ENCODE measurements around the gene HAVCR2.

Gene HAVCR2

DNA sequence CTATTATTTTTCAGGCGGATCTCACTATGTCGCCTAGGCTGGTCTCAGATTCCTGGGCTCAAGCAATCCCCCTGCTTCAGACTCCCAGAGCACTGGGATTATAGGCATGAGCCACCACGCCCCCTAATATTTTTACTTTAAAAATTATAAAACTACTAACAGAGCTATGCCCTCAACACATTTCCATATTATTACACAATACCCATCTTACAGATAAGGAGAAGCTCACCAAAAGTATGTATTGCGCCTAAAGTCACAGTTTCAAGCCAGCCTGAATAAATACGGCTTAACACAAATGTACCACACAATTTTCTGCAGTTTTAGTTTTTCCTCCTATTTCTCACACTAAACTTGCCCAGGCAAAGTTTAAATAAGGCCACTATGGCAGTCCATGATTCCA lies 40.1 kb downstream of the HAVCR2 start:
- no peak overlapping the region for H3K4me3 ChIP-seq (ENCODE audit: low read depth in 1 of 2, low read length in 1 of 2)
- H3K9me3 ChIP-seq = no peaks in the 10 kb centered on the region
- H3K4me1 ChIP-seq (ENCODE audit: control insufficient read depth in 1 of 2, insufficient read depth in 1 of 2, low read depth in 1 of 2, low read length in 1 of 2) = no peaks in the 10 kb centered on the region
- no peaks in the 10 kb centered on the region for H3K27me3 ChIP-seq
- no peak overlapping the region for H3K27ac ChIP-seq
- TF ChIP-seq, protein P1, sequence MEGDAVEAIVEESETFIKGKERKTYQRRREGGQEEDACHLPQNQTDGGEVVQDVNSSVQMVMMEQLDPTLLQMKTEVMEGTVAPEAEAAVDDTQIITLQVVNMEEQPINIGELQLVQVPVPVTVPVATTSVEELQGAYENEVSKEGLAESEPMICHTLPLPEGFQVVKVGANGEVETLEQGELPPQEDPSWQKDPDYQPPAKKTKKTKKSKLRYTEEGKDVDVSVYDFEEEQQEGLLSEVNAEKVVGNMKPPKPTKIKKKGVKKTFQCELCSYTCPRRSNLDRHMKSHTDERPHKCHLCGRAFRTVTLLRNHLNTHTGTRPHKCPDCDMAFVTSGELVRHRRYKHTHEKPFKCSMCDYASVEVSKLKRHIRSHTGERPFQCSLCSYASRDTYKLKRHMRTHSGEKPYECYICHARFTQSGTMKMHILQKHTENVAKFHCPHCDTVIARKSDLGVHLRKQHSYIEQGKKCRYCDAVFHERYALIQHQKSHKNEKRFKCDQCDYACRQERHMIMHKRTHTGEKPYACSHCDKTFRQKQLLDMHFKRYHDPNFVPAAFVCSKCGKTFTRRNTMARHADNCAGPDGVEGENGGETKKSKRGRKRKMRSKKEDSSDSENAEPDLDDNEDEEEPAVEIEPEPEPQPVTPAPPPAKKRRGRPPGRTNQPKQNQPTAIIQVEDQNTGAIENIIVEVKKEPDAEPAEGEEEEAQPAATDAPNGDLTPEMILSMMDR (IDR thresholded peaks at IDR 0.05) = no peak
- H3K36me3 ChIP-seq = no peaks in the 10 kb centered on the region

DNA sequence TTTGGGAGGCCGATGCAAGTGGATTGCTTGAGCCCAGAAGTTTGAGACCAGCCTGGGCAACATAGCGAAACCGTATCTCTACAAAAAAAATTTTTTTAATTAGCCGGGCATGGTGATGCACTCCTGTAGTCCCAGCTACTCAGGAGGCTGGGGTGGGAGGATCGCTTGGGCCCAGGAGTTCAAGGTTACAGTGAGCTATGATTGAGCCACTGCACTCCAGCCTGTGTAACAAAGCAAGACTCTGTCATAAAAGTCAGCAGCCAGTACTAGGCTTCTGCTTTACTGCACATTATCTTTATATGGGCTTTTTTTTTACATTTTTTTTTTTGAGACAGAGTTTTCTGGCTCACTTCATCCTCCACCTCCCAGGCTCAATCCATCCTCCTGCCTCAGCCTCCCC lies 40.5 kb downstream of the HAVCR2 start:
- Histone ChIP-seq H3K27me3 (no peaks in the 10 kb centered on the region), H3K4me1 (ENCODE audit: control insufficient read depth in 1 of 2, insufficient read depth in 1 of 2, low read depth in 1 of 2, low read length in 1 of 2) (no peaks in the 10 kb centered on the region), H3K27ac (no peak overlapping the region), H3K36me3 (no peaks in the 10 kb centered on the region), H3K4me3 (ENCODE audit: low read depth in 1 of 2, low read length in 1 of 2) (no peak overlapping the region), H3K9me3 (no peaks in the 10 kb centered on the region)
- TF ChIP-seq, protein P1 (IDR thresholded peaks at IDR 0.05) = no peak

DNA sequence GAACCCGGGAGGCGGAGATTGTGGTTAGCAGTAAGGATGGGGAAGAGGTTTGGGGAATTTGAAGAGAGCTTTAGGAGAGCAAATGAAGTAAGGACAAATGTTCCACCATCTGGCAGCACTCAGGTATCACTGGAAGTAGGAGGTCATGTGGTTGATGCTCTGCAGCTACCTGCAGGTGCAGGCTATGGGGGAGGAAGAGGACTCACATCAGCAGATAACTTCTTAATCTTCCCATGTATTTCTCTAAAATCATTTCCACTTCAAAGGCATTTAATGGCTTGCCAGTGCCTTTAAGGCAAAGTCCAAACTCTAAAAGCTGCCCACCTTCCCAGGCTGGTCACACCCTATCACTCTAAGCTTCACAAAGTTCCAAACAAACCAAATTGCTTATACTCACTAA lies 41.8 kb downstream of the HAVCR2 start:
- Histone ChIP-seq H3K4me3 (ENCODE audit: low read depth in 1 of 2, low read length in 1 of 2) (no peak overlapping the region), H3K4me1 (ENCODE audit: control insufficient read depth in 1 of 2, insufficient read depth in 1 of 2, low read depth in 1 of 2, low read length in 1 of 2) (no peaks in the 10 kb centered on the region), H3K9me3 (no peaks in the 10 kb centered on the region), H3K27me3 (no peaks in the 10 kb centered on the region), H3K27ac (no peak overlapping the region), H3K36me3 (no peaks in the 10 kb centered on the region)
- TF ChIP-seq, protein P1 (IDR thresholded peaks at IDR 0.05) = no peak

DNA sequence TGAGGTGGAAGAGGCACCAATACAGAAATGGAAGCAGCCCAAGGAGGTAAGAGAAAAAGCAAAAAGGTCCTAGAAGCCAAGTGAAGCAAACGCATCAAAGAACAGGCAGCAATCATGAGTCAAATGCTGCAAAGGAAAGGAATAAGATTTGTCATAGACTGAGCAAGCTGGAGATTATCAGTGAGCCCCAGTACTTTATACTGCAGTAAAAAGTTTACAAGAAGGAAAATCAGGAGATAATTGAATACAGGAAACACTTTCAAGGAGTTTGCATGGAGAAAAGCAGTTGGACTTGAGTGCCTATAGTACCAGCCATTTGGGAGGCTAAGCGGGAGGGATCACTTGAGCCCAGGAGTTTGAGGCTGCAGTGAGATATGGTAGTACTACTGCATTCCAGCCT lies 42.8 kb downstream of the HAVCR2 start:
- Histone ChIP-seq H3K4me3 (ENCODE audit: low read depth in 1 of 2, low read length in 1 of 2) (no peak overlapping the region), H3K27me3 (no peaks in the 10 kb centered on the region), H3K36me3 (no peaks in the 10 kb centered on the region), H3K4me1 (ENCODE audit: control insufficient read depth in 1 of 2, insufficient read depth in 1 of 2, low read depth in 1 of 2, low read length in 1 of 2) (no peaks in the 10 kb centered on the region), H3K9me3 (no peaks in the 10 kb centered on the region), H3K27ac (no peak overlapping the region)
- TF ChIP-seq, protein P1 (IDR thresholded peaks at IDR 0.05) = no peak

DNA sequence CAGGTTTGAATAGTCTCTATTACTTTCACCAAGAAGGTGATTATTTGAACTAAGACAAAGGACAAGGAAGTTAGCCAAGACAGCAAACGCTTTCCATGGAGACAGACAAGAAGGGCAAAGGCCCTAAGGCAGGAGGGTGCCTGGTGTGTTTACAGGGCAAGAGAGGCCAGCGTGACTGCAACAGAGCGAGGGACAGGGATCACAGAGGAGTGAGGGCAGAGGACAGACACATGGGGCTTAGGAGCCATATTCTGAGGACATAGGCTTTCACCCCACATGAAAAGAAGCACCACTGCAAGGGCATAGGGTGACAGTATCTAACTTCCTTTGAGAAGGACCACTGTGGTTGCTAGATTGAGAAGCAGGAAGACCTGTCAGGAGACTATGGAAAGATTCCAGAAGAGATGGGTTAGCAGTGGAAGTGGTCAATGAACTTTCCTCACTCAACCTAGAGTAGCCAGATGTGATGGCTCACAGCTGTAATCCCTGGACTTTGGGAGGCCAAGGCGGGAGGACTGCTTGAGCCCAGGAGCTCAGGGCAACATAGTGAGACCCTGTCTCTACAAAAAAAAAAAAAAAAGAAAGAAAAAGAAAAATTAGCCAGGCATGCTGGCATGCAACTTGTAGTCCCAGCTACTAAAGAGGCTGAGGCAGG lies 44.9 kb downstream of the HAVCR2 start:
- TF ChIP-seq, protein P1 (IDR thresholded peaks at IDR 0.05) = no peak
- no peak overlapping the region for H3K27ac ChIP-seq
- H3K4me3 ChIP-seq (ENCODE audit: low read depth in 1 of 2, low read length in 1 of 2) = no peak overlapping the region
- H3K36me3 ChIP-seq = no peaks in the 10 kb centered on the region
- H3K9me3 ChIP-seq = no peaks in the 10 kb centered on the region
- no peaks in the 10 kb centered on the region for H3K27me3 ChIP-seq
- no peaks in the 10 kb centered on the region for H3K4me1 ChIP-seq (ENCODE audit: control insufficient read depth in 1 of 2, insufficient read depth in 1 of 2, low read depth in 1 of 2, low read length in 1 of 2)
